ENCODE data around the gene IFNGR1. TPM values are rescaled to one million over a fixed set of nuclear protein-coding genes. Genes with fewer than 3 reads are reported as not detected.

The IFNGR1 gene
- total RNA-seq, 2 donors from 2014 or later = 23.7 to 30.2 TPM

DNA sequence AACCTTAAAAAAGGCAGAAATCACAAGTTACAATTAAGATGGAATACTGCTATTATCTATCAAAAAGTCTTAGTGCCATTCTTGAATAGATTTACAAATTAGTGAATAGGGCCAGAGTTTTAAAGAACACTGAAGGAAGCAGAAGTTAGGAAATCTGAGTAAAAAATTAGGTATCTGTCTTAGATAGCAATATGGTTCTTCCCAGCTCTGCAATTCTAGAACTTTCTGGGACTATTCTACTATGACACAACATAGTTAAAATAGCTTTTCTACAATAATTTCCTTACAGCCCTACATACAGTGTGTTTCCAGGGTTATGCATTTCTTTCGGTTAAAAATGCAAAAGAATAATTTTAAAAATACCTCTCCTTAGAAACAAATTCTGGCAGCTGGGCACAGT, 18.2 kb downstream of the IFNGR1 start:
- Histone ChIP-seq H3K4me1 (ENCODE audit: control insufficient read depth, insufficient read depth, low read length) (no peaks in the 10 kb centered on the region), H3K4me3 (ENCODE audit: low read length) (no peak overlapping the region), H3K27me3 (ENCODE audit: control insufficient read depth, insufficient read depth, low read length, poor library complexity, severe bottlenecking) (no peaks in the 10 kb centered on the region), H3K9me3 (ENCODE audit: control insufficient read depth, low read length) (peaks cover 32% of the 10 kb centered on the region), H3K9ac (ENCODE audit: extremely low read depth, low read length, poor library complexity, severe bottlenecking) (no peak overlapping the region), H3K36me3 (ENCODE audit: control insufficient read depth, insufficient read depth, low read length) (peaks cover 91% of the 10 kb centered on the region), H3K27ac (ENCODE audit: low read depth, low read length) (no peak overlapping the region)
- no peaks in the 10 kb centered on the region for H3K27me3 Mint-ChIP-seq (ENCODE audit: insufficient read depth)
- TF ChIP-seq, protein P1, sequence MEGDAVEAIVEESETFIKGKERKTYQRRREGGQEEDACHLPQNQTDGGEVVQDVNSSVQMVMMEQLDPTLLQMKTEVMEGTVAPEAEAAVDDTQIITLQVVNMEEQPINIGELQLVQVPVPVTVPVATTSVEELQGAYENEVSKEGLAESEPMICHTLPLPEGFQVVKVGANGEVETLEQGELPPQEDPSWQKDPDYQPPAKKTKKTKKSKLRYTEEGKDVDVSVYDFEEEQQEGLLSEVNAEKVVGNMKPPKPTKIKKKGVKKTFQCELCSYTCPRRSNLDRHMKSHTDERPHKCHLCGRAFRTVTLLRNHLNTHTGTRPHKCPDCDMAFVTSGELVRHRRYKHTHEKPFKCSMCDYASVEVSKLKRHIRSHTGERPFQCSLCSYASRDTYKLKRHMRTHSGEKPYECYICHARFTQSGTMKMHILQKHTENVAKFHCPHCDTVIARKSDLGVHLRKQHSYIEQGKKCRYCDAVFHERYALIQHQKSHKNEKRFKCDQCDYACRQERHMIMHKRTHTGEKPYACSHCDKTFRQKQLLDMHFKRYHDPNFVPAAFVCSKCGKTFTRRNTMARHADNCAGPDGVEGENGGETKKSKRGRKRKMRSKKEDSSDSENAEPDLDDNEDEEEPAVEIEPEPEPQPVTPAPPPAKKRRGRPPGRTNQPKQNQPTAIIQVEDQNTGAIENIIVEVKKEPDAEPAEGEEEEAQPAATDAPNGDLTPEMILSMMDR (conservative IDR thresholded peaks at IDR 0.05) = no peak
- H3K4me3 Mint-ChIP-seq = no peak overlapping the region
- H3K9me3 Mint-ChIP-seq = peaks cover 7% of the 10 kb centered on the region
- no peak overlapping the region for H3K27ac Mint-ChIP-seq
- DNase-seq = no peak
- WGBS, 2 experiments (ENCODE audit: insufficient coverage in 1 of 2, insufficient read length in 1 of 2) = 100% methylated on average over 1 of the region's 1 CpG
- no peaks in the 10 kb centered on the region for H3K4me1 Mint-ChIP-seq
- H3K36me3 Mint-ChIP-seq (ENCODE audit: low read depth) = peaks cover 73% of the 10 kb centered on the region

GRCh38 chr6:137200288-137200687, 18.9 kb downstream of the IFNGR1 start:
- no peak for DNase-seq
- H3K27ac ChIP-seq (ENCODE audit: low read depth, low read length) = no peak overlapping the region
- peaks cover 32% of the 10 kb centered on the region for H3K9me3 ChIP-seq (ENCODE audit: control insufficient read depth, low read length)
- no peaks in the 10 kb centered on the region for H3K27me3 Mint-ChIP-seq (ENCODE audit: insufficient read depth)
- WGBS, 2 experiments (ENCODE audit: insufficient coverage in 1 of 2, insufficient read length in 1 of 2) = 89 to 100% methylated on average over 2 to 4 of the region's 4 CpGs
- H3K27ac Mint-ChIP-seq = no peak overlapping the region
- no peaks in the 10 kb centered on the region for H3K4me1 Mint-ChIP-seq
- H3K4me1 ChIP-seq (ENCODE audit: control insufficient read depth, insufficient read depth, low read length) = no peaks in the 10 kb centered on the region
- TF ChIP-seq, protein P1 (conservative IDR thresholded peaks at IDR 0.05) = no peak
- no peak overlapping the region for H3K4me3 ChIP-seq (ENCODE audit: low read length)
- H3K4me3 Mint-ChIP-seq = no peak overlapping the region
- peaks cover 83% of the 10 kb centered on the region for H3K36me3 ChIP-seq (ENCODE audit: control insufficient read depth, insufficient read depth, low read length)
- peaks cover 69% of the 10 kb centered on the region for H3K36me3 Mint-ChIP-seq (ENCODE audit: low read depth)
- peaks cover 7% of the 10 kb centered on the region for H3K9me3 Mint-ChIP-seq
- H3K27me3 ChIP-seq (ENCODE audit: control insufficient read depth, insufficient read depth, low read length, poor library complexity, severe bottlenecking) = no peaks in the 10 kb centered on the region
- no peak overlapping the region for H3K9ac ChIP-seq (ENCODE audit: extremely low read depth, low read length, poor library complexity, severe bottlenecking)

DNA sequence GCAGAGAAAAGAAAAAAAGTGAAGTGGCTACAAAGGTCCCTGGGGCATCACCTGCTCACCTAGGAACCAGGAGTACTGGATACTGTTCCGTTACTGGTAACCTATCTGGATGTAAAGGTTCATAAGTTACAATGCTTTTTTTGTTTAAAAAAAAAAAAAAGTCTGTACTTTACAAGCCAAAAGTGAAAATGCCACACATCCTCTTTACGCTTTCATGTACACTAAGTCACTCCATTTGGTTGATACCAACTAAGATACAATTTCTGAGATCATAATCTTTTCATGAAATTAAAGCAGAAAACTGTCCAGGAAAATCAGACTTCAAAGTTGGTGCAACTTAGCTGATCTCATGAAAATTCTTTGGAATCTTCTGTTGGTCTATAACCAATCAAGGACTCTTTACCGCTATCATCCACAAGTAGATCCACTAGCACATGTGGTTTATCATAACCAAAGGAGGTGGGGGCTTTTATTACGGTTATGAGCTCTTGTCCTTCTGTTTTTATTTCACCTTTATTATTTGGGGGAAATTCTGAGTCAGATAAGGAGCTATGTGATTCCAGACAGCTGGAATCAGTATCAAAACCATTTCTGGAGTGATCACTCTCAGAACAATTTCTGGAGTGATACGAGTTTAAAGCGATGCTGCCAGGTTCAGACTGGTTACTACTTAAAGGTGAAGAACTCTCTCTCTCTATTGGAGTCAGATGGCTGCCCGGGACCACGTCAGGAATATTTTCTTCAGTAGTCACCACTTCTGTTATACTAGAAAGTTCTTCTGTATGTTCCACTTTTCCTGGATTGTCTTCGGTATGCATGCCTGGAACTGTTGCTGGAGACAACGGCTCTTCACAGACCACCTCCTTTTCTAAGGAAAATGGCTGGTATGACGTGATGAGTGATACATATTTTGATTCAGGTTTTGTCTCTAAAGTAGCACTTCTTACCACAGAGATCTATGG, 21.2 kb downstream of the IFNGR1 start:
- H3K4me1 ChIP-seq (ENCODE audit: control insufficient read depth, insufficient read depth, low read length) = no peaks in the 10 kb centered on the region
- peaks cover 47% of the 10 kb centered on the region for H3K36me3 Mint-ChIP-seq (ENCODE audit: low read depth)
- peaks cover 10% of the 10 kb centered on the region for H3K9me3 Mint-ChIP-seq
- 95 to 97% methylated on average over 4 to 11 of the region's 11 CpGs for WGBS, 2 experiments (ENCODE audit: insufficient coverage in 1 of 2, insufficient read length in 1 of 2)
- no peak overlapping the region for H3K4me3 ChIP-seq (ENCODE audit: low read length)
- TF ChIP-seq, protein P1 (conservative IDR thresholded peaks at IDR 0.05) = no peak
- H3K9ac ChIP-seq (ENCODE audit: extremely low read depth, low read length, poor library complexity, severe bottlenecking) = no peak overlapping the region
- no peaks in the 10 kb centered on the region for H3K27me3 ChIP-seq (ENCODE audit: control insufficient read depth, insufficient read depth, low read length, poor library complexity, severe bottlenecking)
- no peak for DNase-seq
- H3K4me1 Mint-ChIP-seq = no peaks in the 10 kb centered on the region
- H3K36me3 ChIP-seq (ENCODE audit: control insufficient read depth, insufficient read depth, low read length) = peaks cover 62% of the 10 kb centered on the region
- H3K27me3 Mint-ChIP-seq (ENCODE audit: insufficient read depth) = no peaks in the 10 kb centered on the region
- no peak overlapping the region for H3K27ac Mint-ChIP-seq
- no peak overlapping the region for H3K27ac ChIP-seq (ENCODE audit: low read depth, low read length)
- H3K4me3 Mint-ChIP-seq = no peak overlapping the region
- peaks cover 28% of the 10 kb centered on the region for H3K9me3 ChIP-seq (ENCODE audit: control insufficient read depth, low read length)
